COR-L47 (cell line): ENCODE measurements around the gene KRT79.

Experiments
- DNase-seq: peaks from one replicate; lab custom pipeline; 2025; lab: John Stamatoyannopoulos, UW

The KRT79 gene

GRCh38 chr12:52819731-52820510 is 14.2 kb downstream of the KRT79 start:
- no peak for DNase-seq

GRCh38 chr12:52818887-52819420 is 15.2 kb downstream of the KRT79 start:
- no peak for DNase-seq

- peak; percentile 70 for DNase-seq
Measured at GRCh38 chr12:52818388-52818787, 15.7 kb downstream of the KRT79 start.

- DNase-seq = no peak
Measured at GRCh38 chr12:52817699-52818238, 16.3 kb downstream of the KRT79 start.

- DNase-seq = no peak
Measured at GRCh38 chr12:52817003-52817698, 17.0 kb downstream of the KRT79 start.

GRCh38 chr12:52815676-52816588 is 18.2 kb downstream of the KRT79 start:
- DNase-seq = no peak

GRCh38 chr12:52815161-52815560 is 18.9 kb downstream of the KRT79 start:
- no peak for DNase-seq

GRCh38 chr12:52814710-52815155 is 19.4 kb downstream of the KRT79 start:
- DNase-seq = no peak

- no peak for DNase-seq
Measured at GRCh38 chr12:52813885-52814709, 20.0 kb downstream of the KRT79 start, which contains the start of gene KRT4. Gene KRT4 (minus strand): TSS chr12:52814116. CDS start chr12:52814058, 58 bp downstream.

GRCh38 chr12:52813203-52813819 is 20.8 kb downstream of the KRT79 start:
- no peak for DNase-seq

GRCh38 chr12:52812749-52813148 is 21.4 kb downstream of the KRT79 start:
- DNase-seq = no peak

GRCh38 chr12:52812073-52812400 is 22.1 kb downstream of the KRT79 start:
- no peak for DNase-seq

GRCh38 chr12:52811191-52812072 is 22.7 kb downstream of the KRT79 start:
- no peak for DNase-seq

GRCh38 chr12:52810554-52810953 is 23.6 kb downstream of the KRT79 start:
- no peak for DNase-seq

GRCh38 chr12:52809166-52809565 is 24.9 kb downstream of the KRT79 start:
- DNase-seq = no peak

GRCh38 chr12:52808573-52809160 is 25.4 kb downstream of the KRT79 start:
- no peak for DNase-seq

- no peak for DNase-seq
Measured at GRCh38 chr12:52807544-52808470, 26.3 kb downstream of the KRT79 start.
